Lung microvascular endothelial cell (primary cell): ENCODE results near the gene PARD3B. TPM values are rescaled to one million over a fixed set of nuclear protein-coding genes. Genes with fewer than 3 reads are reported as not detected.
A peak's percentile ranks its signal among the peaks of the same experiment; 100 is the strongest.
"Not testable (repeated sequence)": the region's sequence is repeated elsewhere in the genome, so short reads cannot be mapped to it uniquely, and the experiment has no call there.

Experiments
- DNase-seq, 2 donors: peaks; one replicate each; pipeline versions ENCODE4 v3.0.0 to v3.0.0-alpha.2; 2010; ENCODE audit warnings: low read depth in 2 of 2
- total RNA-seq: library from RNA; depleted of rRNA; stranded (reverse); fragments of >200 nt; gene quantifications from 2 replicates; pipeline ENCODE4 v1.2.1, GENCODE V29; 2014

The PARD3B gene
- total RNA-seq, 1 donor from 2014 or later, result 10.9 TPM

DNA sequence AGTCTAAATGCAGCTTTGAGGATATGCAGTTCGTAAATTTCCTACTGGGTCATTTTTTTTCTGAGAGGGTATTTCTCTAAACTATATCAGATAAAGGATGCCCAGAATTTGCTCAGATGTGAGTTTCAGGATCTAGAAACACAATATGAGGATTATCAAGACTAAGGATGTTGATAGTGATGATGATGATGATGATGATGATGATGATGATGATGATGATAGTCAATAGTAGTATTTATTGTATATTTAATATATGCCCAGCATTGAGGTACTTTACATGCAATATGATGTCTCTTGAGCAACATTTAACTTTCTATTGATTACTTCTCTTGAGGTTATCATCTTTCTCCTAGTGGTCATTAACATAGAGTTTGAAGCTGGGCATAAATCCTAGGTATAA is 914.9 kb downstream of the PARD3B start:
- no peak for DNase-seq

DNA sequence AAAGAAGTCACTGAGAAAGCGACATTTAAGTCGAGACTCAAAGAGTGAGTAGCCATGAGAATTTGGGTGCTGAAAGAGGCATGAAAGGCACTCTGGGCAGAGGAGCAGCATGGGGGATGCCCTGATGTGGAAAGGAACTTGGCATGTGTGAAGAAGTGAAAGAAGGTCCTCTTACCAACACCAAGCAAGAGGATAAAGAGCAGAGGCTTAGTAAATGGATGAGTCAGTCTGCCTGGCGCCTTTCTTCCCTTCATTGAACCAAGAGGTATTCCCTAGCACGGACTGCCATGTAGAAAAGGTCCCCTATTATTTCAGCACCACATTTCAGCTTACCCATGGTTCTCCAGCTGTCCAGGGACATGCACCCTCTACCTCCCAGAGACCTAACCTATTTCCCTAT is 915.9 kb downstream of the PARD3B start:
- DNase-seq, result no peak

DNA sequence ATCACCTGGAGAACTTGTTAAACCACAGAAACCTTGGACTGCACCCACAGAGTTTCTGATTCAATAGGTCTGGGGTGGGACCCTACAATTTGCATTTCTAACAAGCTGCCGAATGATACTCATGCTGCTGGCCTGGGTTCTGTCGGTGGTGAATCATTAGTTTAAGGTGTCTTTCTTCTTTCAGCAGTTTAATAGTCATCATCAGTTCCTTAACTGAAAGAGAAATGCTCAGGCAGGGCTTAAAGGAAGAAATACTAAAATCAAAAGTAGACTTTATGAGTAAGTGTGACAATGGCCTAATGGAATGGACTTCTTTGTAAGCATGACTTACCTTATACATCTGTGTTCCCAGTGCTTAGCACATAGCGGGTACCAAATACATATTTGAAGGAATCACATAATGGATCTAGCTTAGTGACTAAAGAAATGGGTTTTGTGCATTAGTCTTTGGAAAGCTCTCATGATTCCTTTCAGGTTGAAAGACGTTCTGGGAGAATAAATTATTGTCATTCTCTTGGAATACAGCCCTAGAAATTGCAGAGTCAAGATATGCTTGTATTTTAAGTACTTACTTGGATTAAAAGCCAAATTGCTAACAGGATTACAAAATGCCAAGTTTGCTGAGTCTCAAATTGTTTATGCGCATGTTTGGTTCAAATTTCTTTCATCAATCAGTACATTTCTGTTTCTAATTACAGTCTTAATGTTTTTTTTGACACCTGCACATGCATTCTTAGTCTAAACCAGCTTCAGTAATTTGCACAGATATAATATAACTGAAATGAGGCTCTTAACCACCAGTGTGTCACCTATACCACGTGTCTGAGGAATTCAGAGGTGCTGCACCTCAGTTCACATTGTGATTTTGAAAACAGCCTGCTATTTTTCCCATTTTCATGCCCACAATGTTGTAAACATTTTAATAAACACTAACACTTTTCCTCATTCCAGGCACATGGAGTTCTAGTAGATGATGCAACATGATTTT is 916.7 kb downstream of the PARD3B start:
- DNase-seq, result no peak

DNA sequence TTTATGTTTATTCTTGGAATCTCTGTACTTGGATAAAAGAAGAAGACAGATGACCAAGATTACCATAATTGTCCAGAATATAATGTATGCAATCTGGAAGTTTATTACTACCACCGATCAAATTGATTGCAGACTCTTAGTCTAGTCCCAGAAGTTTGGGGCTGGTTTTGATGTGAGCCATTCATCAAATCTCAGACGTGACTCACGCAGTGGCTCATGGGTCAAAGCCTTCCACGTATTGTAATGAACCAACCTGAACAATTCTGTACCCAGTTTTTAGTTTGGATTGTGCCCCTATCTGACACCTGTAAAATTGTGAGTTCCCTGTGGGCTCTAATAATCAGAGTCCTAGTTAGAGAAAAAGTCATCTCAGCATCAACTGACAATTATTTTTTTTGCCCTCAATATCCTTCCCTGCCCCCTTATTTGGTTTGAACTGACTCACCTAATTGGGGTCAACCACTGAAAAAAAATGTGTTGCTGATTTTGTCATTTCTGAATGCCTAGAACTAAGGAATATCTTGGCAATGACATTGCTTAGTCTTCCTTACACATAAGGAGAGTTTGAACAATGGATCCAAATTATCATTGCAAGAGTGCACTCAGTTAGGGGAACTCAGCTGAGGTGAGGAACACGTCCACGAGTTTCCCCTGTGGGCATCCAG is 917.5 kb downstream of the PARD3B start:
- DNase-seq, result no peak

DNA sequence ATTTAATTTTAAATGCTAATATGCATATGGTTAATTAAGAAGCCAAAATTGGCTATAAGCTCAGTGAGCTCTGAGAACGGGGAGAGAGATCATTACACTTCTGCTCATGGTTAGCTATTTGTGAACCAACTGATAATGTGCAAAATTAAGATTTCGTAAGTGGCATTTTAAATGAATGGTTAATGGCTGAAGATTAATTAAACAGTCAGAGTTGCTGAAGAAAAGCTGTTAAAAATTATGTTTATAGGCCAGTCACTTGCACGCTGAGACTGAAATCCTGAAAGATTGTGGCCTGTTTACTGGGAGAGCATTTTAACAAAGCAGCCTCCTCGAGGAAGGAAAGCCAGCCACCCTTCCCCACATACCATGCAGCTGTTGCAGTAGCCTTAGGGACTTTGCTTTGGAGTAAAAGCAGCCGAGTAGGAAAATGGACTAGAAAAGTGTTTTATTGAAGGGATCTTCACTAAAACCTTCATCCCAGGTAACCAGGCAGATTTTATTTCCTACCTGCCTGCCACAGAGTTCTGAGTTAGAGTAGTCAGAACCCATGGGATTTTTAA is 918.3 kb downstream of the PARD3B start:
- DNase-seq, result no peak

DNA sequence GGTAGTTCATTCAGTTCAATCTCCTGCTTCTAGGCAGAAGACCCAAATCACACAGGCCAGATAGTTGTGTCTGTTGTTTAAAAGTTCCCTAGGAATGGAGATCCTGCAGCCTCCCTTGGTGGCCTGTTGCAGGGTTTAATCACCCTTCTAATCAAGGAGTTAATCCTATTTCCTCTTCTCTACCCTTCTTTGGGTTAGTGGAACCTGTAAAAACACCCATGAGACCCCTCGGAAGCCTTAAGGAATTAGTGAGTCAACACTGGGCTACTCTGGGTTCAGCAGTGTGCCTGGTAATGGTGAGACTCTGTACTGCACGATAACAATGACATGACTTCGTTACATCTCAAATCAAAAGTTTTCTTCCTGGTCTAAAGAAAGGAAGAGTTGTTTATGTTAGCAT is 919.4 kb downstream of the PARD3B start:
- DNase-seq, result no peak

DNA sequence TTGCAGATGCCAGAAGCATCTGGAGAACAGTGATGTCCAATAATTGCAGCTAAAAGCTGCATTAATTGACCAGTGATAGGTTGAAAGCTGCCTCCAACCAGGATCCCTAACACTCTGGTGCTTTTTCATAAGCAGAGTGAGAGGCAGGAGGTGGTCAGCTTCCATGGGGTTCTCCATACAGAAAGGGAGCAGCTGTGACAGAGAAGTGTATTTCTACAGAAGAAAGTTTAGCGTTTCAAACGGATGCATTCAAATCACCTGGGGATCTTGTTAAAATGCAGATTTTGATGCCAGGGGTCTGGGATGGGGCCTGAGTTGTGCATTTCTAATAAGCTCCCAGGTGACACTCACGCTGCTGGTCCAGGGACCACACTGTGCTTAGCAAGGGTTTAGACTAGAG is 920.5 kb downstream of the PARD3B start:
- no peak for DNase-seq

DNA sequence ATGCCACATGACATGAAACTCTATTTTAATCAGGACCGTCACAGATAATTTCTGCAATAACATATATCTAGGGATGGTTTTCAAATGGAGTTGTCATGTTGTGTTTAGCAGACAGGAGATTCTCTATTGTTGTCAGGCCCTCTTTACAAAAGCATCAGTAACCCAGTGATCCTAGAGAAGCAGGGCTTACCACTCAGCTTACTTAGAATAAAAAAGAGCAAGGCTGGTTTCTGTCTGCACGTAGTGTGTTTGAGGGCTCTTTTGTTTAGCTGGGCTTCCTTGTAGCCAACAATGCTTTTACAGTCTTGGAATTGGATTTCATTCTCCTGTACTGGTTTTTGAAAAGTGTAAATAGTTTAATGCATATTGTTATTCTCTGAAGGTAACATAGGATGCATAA is 926.5 kb downstream of the PARD3B start:
- DNase-seq, result no peak

DNA sequence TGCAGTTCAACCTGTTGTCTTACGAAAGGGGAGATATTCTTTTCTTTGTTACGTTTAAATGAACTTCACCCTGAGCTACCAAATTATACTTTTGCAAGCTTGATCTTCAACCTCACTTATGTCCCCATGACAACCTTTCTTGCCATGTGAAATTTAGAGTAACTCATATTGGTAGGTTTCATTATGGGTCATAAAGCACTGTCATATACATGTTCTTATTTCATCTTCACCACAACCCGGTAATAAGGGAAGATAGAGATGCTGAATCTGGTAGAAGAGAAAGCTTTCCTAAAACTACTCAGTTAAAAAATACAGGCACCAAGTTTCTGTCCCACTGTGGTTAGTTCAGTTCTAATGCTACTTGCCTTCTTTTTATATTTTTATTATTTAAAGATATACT is 928.5 kb downstream of the PARD3B start:
- DNase-seq, result no peak

DNA sequence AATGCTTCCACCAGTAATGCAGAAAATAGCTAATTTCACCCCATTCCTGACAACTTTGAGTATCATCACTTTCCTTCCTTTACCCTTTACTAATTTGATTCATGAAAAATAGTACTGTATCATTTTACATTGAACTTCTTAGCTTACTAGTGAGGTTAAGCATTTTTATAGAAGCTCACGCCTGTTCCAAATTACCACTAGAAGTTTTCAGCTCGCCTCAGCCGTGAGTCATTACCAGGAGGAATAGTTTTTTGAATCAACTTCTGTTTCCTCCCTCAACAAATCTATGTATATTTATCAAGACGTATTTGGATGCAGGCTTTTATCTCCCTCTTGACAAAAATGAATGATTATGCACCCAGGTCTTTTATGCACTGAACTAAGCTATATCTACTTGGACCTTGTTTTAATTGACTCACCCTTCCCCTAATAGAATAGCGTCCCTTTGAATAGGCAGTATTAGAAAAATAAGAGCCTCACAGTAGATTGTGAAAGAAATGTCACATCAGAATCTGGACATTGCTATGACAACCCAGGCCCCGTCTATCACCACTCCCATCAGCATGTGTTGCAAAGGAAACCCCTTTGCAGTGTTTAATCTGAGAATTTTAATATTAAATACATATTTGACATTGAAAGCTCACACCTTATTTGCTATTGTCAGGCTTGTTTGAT is 929.6 kb downstream of the PARD3B start:
- DNase-seq, result peak in 1 of 2 donors; percentile 1

DNA sequence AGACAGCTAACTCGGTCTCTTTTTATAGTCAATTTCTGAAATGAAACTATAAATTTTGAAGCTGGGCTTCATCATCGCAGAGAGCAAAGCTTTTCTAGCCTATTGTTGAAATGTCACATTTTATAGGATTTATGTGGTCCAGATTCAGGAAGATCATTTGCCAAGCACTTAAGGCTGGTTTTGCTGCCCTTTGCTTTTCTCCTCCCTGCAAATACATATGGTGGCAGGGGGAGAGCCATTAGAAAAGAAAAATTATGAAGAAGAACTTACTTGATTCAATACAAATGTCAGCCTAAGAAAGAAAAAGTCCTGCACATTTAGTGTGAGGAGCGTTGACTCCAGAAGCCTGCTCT is 930.1 kb downstream of the PARD3B start:
- DNase-seq, result no peak

DNA sequence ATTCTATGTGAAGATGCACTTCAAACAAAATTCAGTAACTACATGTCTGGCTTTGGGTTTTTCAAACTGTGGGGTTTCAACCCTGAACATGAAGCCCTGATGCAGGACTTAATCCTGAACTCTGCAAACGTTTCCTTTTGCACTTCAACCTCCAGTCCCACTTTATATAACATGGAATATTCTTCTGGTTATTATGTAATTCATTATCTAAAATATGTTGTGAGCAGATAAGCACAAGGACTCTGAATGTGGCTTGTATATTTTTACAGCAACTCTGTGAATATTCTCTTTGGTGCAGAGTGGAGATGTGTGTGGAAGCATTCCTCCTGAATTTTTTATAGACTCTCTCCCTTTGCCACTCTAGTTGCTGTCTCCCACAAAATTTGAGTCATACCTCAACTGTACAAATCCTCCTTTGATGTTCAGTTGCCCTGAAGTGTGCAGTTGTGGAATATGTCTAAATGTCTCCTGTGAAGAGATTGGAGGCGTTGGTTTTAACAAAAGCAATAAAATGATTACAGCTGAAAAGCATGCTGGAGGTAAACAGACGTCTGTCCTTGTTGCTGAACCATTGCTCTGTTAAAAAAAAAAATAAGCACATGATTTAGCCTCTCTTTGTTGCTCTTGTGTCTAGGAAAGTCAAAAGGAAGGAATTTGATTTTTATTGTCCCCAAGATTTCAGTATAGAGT is 931.9 kb downstream of the PARD3B start:
- no peak for DNase-seq

DNA sequence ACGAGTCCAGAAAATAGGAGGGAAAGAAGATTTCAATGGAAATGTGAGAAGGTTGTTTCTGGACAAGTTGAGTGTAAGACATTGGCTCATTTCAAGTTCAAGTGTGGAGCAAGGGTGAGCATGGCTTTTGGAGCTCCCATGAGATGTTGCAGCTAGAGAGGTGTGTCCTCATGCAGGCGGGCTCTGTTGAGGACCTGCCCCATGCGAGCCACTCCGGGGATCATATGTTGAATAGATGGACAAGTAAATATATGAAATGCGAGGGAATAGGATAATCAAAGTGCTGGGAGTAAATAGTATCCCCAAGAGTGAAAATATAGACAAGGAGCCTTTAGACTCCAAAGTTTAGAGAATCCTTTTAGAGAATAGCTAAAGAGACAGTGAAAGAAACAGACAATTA is 936.6 kb downstream of the PARD3B start:
- no peak for DNase-seq

DNA sequence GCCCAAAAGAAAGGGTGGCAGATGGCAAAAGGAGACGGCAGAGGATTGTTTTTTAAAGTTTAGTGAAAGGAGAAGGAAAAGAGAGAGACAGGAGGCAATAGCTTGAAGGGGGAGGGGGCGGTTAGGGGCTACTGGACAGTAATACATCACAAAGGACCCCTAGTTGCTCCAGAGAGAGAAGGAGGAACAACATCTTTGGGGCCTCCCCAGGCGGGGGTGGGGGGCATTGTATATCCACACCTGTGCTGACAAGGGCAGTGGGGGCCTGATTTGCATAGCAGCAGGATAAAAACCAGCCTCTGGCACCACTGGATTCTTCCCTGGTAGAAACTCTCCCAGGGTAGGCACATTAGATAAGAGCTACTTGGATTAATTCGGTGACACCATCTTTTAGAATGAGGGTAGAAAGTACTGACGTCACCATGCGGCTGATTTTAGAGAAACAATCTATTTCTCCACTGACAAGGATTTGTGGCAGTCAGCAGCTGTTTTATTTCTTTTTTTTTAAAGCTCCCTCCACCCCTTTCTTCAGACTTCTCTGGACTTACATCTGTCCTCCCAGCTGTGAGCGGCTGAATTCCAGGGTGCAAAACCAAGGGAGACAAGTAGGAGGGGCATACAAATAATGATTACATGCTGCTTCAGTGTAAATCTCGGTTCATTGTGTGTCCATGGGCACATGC is 937.3 kb downstream of the PARD3B start:
- DNase-seq, result no peak

DNA sequence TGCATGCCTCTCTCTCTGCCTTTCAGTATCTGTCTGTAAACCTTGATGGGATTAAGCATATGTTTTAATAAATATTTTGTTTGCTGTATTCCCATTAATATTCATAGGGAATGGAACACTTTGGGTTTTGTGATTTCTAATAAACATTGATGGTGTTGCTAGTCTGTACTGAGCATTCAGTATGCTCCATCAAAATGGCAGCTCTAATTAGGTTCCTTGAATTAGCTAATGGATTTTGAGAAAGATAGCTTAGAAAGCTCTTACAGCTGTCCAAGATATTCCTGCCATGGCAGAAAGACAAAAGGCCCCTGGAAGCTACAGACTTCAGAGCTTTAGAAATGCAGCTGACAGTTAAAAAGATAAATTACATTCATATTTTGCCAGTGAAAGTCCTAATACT is 937.8 kb downstream of the PARD3B start:
- DNase-seq, result no peak

DNA sequence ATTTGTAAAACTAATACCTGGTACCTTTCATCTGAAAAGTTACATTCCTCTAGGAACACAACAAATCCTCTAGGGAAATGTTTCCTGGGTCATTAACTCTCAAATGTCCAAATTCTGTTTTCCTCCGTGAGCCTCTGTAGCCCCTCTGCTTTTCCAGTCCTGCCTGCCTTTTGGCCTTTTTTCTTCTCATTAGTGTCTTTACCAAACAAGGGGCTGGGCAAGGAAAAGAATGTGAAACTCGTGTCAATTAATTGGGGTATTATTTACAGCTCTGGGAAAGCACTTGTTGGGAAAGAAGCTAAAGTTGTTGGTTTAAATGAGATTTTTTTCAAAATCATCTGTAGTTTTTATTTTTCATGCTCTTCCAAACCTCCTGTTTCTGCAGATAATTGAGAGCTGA is 938.9 kb downstream of the PARD3B start:
- no peak for DNase-seq

DNA sequence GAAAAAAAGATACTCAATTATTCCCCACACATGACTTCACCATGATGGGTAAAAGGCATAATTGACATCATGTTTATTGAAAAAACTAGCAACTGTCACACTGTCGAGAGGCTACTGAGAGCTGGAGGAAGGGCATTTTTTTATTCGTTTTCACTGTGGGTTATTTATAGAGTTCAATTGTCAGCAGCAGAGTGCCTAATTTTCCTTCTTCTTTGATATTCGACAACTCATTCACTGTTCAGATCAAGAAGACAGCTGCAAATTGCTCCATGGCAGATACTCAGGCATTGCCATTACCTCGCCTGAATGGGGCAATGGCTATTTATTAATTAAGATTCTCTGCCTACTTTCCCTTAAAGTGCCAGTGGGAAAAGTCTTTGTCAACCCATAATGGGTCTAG is 939.5 kb downstream of the PARD3B start:
- no peak for DNase-seq

DNA sequence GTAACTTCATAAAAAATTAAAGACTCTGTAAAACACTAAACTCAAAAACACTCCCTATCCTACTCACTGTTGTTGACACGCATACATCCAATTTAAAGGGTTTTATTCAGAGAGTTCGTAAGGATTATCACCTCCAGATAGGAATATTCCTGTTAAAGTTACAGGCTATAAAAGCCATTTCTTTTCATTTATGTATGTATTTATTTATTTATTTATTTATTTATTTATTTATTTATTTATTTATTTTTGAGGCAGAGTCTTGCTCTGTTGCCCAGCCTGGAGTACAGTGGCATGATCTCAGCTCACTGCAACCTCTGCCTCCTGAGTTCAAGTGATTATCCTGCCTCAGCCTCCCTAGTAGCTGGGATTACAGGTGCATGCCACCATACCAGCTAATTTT is 948.3 kb downstream of the PARD3B start:
- not testable (repeated sequence) for DNase-seq

DNA sequence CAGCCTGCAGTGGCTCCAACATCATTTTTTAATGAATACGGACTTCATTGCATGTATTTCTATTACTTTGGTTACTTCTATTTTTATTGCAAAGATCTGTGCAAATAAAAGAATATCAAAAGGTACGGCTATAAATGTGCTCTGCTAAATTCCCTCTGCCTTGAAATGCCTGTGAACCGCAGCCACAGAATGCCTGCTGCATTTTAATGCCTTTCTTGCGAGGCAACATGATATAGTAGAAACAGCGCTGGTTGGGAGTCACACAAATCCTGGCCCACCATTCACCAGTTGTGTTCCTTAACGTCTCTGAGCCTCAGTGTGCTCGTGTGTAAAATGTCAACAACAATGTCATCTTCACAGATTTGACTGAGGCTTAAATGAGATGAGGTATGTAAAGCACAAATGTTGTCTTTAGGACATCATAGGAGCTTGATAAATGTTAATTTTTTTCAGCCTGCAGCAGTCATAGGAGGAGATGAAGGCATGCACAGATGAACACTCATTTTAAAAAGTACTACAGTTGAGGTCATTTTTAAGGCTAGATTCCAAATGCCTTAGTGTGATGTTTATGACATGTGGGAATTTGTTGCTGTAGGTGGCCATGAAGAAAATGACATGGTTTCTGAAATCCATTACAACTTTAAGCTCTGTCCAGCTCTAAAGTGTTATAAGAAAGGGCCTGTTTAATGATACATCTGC is 949.4 kb downstream of the PARD3B start:
- no peak for DNase-seq

DNA sequence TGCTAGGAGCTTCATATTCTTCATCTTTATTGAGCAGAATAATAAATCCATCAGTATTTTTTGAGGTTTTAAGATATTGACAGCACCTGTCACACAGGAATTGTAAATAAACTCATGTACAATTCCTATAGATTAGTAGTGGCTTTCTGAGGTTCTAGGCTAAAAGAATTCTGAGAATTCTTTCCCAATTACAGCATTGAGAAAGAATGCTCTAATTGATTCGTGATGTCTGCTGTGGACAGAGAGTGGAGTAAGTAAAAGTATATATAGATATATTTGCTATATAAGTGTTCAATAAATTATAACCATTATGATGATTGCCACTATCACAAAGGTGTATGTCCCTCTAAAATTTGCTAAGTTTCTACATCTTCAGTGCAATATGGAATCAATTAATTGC is 950.5 kb downstream of the PARD3B start:
- no peak for DNase-seq
